ENCODE measurements around the gene NALF2. TPM values are rescaled to one million over a fixed set of nuclear protein-coding genes. Genes with fewer than 3 reads are reported as not detected.
A peak's percentile ranks its signal among the peaks of the same experiment; 100 is the strongest.

The NALF2 gene
- total RNA-seq (not detected), polyA plus RNA-seq (not detected), total RNA-seq (0 to 1.4 (median 0.07) reads per million in 6 experiments)

GRCh38 chrX:69503782-69504625 lies at the start of gene NALF2:
NALF2 (plus strand) TSS chrX:69504326; CDS start chrX:69505283, 957 bp downstream.
- peak in 4 of 10 donors; percentile 7 to 32 (median 18) for DNase-seq
- POLR2A ChIA-PET, result no interaction called here
- Mint-ChIP-seq H3K27ac (no peak within 1 kb of the TSS), H3K4me3 (peak within 1 kb of the TSS; percentile 33 to 62 (median 57)), H3K9me3 (peaks cover 0 to 3% (median 0%) of the 10 kb centered on the region in 9 donors), H3K27me3 (peaks cover 4 to 28% (median 17%) of the 10 kb centered on the region in 5 donors), H3K4me1 (peaks cover 0 to 5% (median 2%) of the 10 kb centered on the region in 4 donors), H3K36me3 (no peaks in the 10 kb centered on the region)
- peak; percentile 39 to 45 for ATAC-seq

GRCh38 chrX:69457756-69458155 lies 46.4 kb upstream of the NALF2 start:
- H3K4me3 Mint-ChIP-seq, result no peak overlapping the region

DNA sequence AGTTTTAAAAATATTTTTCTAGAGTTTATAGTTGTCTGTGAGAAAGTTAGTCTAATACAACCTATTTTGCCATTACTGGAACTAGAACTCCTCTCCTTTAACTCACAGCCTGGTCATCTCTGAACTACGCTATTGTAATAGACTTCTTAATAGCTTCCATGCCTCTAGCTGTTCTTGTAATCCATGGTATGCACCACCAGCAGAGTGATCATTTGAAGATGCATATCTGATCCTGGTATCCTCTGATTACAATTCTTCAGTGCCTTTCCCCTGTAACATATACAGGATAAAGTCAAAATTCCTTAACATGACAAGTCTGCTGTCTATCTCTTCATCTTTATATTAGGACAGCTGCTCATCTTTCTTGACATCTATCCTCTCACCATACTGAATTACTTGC lies 37.6 kb upstream of the NALF2 start:
- POLR2A ChIA-PET, result no interaction called here
- H3K9me3 Mint-ChIP-seq, result peaks cover 0 to 6% (median 0%) of the 10 kb centered on the region in 9 donors
- no peak overlapping the region for H3K4me3 Mint-ChIP-seq
- H3K4me1 Mint-ChIP-seq, result no peaks in the 10 kb centered on the region
- DNase-seq (no peak), ATAC-seq (no peak)
- peaks cover 2 to 17% (median 6%) of the 10 kb centered on the region in 5 donors for H3K27me3 Mint-ChIP-seq
- H3K36me3 Mint-ChIP-seq, result peaks cover 0 to 5% (median 0%) of the 10 kb centered on the region in 3 donors
- H3K27ac Mint-ChIP-seq, result no peak overlapping the region

More at GRCh38 chrX:69457756-69458155, 46.4 kb upstream of the NALF2 start:
- Mint-ChIP-seq H3K27me3 (no peaks in the 10 kb centered on the region), H3K9me3 (peaks cover 0 to 9% (median 6%) of the 10 kb centered on the region in 9 donors), H3K27ac (no peak overlapping the region), H3K36me3 (no peaks in the 10 kb centered on the region), H3K4me1 (no peaks in the 10 kb centered on the region)
- POLR2A ChIA-PET, result no interaction called here
- no peak for DNase-seq
- ATAC-seq, result no peak

- Mint-ChIP-seq H3K9me3 (peaks cover 0 to 2% (median 0%) of the 10 kb centered on the region in 9 donors), H3K27me3 (peaks cover 6 to 29% (median 8%) of the 10 kb centered on the region in 5 donors), H3K36me3 (no peaks in the 10 kb centered on the region), H3K4me3 (no peak overlapping the region), H3K4me1 (no peaks in the 10 kb centered on the region), H3K27ac (no peak overlapping the region)
- DNase-seq (no peak), ATAC-seq (no peak)
- POLR2A ChIA-PET, result no interaction called here
Observed at GRCh38 chrX:69469975-69470374, 34.2 kb upstream of the NALF2 start.

DNA sequence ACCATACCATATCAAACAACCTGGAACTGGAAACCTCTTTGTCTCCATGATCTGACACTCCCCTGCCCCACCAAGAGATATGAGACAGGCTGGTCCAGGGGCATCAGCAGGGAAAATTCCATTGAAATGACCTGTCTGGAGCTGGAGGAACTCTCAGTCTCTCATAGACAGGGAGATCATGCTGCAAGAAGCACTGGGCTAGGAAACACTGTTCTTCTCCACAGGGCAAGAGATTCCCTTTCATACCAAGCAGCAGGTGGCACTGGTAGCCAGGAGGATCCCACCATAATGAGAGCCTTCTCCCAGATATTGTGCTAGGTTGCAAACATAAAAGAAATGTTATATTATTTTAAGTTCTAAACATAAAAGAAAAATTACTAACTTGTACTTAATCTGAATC lies 14.5 kb upstream of the NALF2 start:
- ATAC-seq (no peak), DNase-seq (no peak)
- Mint-ChIP-seq H3K27ac (no peak overlapping the region), H3K36me3 (no peaks in the 10 kb centered on the region), H3K27me3 (peaks cover 3 to 17% (median 11%) of the 10 kb centered on the region in 5 donors), H3K4me3 (no peak overlapping the region), H3K4me1 (peaks cover 0 to 1% (median 0%) of the 10 kb centered on the region in 4 donors), H3K9me3 (peaks cover 0 to 6% (median 0%) of the 10 kb centered on the region in 9 donors)
- POLR2A ChIA-PET, result no interaction called here

DNA sequence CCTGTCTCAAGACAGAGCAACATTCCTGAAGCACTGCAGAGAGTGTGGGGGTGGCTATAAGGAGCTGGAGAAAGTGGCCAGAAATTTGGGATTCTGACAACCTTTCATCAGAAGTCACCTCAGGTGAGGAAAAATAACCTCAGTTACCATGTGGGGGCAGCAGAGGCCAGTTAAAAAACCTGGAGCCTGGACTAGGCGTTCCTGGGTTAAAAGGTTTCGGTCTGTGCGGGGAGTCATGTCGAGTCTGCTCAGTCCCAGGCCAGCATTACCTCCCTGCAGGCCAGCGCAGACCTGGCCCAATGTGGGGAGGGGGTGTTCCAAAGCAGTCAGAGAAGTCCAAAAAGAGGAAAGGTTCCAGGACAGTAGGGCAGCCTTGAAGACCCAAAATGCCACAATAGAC lies 10.9 kb upstream of the NALF2 start:
- no peak overlapping the region for H3K27ac Mint-ChIP-seq
- ATAC-seq, result no peak
- POLR2A ChIA-PET, result no interaction called here
- peaks cover 2 to 18% (median 15%) of the 10 kb centered on the region in 5 donors for H3K27me3 Mint-ChIP-seq
- H3K9me3 Mint-ChIP-seq, result peaks cover 0 to 6% (median 0%) of the 10 kb centered on the region in 9 donors
- no peaks in the 10 kb centered on the region for H3K36me3 Mint-ChIP-seq
- no peak overlapping the region for H3K4me3 Mint-ChIP-seq
- DNase-seq, result peak in 4 of 10 donors; percentile 5 to 15 (median 13)
- peaks cover 0 to 1% (median 0%) of the 10 kb centered on the region in 4 donors for H3K4me1 Mint-ChIP-seq

DNA sequence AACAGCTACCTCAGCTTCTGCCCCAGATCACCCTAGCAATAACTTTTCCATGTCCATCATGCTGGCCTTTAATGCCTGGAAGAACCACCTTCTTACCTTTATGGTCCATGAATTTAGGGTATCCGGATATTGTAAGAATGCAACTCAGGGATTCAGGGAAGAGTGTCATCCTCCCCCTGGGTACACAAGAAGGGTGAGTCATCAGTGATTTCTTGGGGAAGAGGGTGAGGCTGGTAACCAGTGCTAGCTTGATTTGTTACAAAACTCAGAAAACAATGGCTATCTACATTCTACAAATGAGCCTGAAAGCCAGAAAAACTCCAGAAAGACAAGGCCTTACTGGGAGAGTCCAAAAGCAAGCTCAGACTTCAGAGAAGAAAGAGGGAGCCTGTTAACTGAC lies 10.4 kb upstream of the NALF2 start:
- ATAC-seq, result no peak
- no peaks in the 10 kb centered on the region for H3K36me3 Mint-ChIP-seq
- peaks cover 0 to 6% (median 0%) of the 10 kb centered on the region in 9 donors for H3K9me3 Mint-ChIP-seq
- peaks cover 0 to 1% (median 0%) of the 10 kb centered on the region in 4 donors for H3K4me1 Mint-ChIP-seq
- no peak for DNase-seq
- peak overlapping the region in 1 of 10 donors; percentile 68 for H3K27ac Mint-ChIP-seq
- POLR2A ChIA-PET, result no interaction called here
- no peak overlapping the region for H3K4me3 Mint-ChIP-seq
- H3K27me3 Mint-ChIP-seq, result peaks cover under 1 to 14% (median 10%) of the 10 kb centered on the region in 5 donors

GRCh38 chrX:69496183-69496582 lies 7.9 kb upstream of the NALF2 start:
- H3K36me3 Mint-ChIP-seq, result no peaks in the 10 kb centered on the region
- no peak for DNase-seq
- ATAC-seq, result no peak
- peaks cover 0 to 3% (median 0%) of the 10 kb centered on the region in 9 donors for H3K9me3 Mint-ChIP-seq
- peaks cover 0 to 13% (median 9%) of the 10 kb centered on the region in 5 donors for H3K27me3 Mint-ChIP-seq
- H3K4me1 Mint-ChIP-seq, result peaks cover 0 to 1% (median 0%) of the 10 kb centered on the region in 4 donors
- H3K27ac Mint-ChIP-seq, result no peak overlapping the region
- POLR2A ChIA-PET, result no interaction called here
- no peak overlapping the region for H3K4me3 Mint-ChIP-seq

DNA sequence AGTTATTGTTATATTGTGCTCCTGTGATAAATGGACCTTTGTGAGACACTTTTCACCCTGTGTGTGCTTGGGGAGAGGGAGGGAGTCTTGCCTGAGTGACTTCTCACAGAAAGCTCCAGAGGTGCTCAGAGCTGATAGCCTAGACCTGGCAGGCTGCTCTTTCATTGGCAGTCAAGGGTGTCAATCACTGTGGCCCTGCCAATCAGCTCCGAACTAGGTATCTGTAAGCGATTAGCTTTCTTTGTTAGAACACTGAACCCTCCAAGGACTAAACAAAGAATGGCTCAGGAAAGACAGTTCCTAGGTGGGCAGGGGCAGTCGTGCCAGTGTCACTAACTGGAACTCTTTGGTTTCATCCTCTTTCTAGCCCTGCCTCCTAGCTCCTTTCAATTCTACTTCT lies 2.7 kb upstream of the NALF2 start:
- Mint-ChIP-seq H3K9me3 (peaks cover 0 to 3% (median 0%) of the 10 kb centered on the region in 9 donors), H3K27ac (no peak overlapping the region), H3K36me3 (no peaks in the 10 kb centered on the region), H3K4me3 (no peak overlapping the region), H3K27me3 (peaks cover 0 to 15% (median 9%) of the 10 kb centered on the region in 5 donors), H3K4me1 (peaks cover 0 to 5% (median 2%) of the 10 kb centered on the region in 4 donors)
- DNase-seq, result no peak
- POLR2A ChIA-PET, result no interaction called here
- ATAC-seq, result no peak

- no peak overlapping the region for H3K27ac Mint-ChIP-seq
- H3K27me3 Mint-ChIP-seq, result peaks cover 4 to 25% (median 11%) of the 10 kb centered on the region in 5 donors
- POLR2A ChIA-PET, result interaction anchor here (0.6 kb wide), 1 partner anchor 12 kb away, joined by 3 read pairs; no protein-coding TSS in a partner anchor
- ATAC-seq (no peak), DNase-seq (no peak)
- peaks cover 0 to 3% (median 0%) of the 10 kb centered on the region in 9 donors for H3K9me3 Mint-ChIP-seq
- peaks cover 0 to 5% (median 2%) of the 10 kb centered on the region in 4 donors for H3K4me1 Mint-ChIP-seq
- H3K4me3 Mint-ChIP-seq, result peak overlapping the region in 2 of 10 donors; percentile 43 to 53
- H3K36me3 Mint-ChIP-seq, result no peaks in the 10 kb centered on the region
Observed at GRCh38 chrX:69503228-69503781, 821 bp upstream of the NALF2 start.

DNA sequence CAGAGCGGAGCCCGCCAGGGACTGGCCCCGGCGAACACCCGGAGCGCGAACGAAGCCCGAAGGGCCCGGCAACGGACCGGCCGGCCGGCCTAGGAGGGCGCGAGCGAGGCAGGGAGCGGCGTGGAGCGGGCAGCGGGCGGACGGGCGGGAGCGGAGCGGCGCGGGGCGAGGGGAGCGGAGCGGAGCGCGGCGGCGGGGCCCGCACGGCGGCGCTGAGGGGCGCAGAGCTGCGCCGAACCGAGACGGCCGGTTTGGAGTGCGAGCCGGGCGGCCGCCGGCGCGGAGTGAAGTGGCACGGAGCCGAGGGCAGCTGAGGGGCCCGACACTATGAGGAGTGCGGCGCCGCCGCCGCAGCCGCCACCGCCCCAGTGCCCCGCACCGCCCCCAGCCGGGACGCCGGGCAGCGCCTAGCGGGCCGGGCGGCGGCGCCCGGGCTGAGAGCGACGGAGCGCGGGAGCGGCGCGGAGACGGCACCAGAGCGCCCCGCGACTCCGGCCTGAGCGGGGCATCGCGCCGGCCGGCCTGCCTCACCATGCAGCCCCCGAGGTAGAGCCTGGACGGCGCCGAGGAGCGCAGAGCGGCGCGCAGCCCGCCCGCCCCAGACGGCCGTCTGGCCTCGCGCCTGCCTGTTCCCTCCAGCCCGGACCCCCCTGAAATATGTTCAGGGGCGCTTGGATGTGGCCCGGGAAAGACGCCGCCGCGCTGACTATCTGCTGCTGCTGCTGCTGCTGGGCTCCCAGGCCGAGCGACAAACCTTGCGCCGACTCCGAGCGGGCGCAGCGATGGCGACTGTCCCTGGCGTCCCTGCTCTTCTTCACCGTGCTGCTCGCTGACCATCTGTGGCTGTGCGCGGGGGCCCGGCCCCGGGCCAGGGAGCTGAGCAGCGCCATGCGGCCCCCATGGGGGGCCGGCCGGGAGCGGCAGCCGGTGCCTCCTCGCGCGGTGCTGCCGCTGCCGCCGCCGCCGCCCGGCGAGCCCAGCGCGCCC lies 793 bp downstream of the NALF2 start:
- no peak for ATAC-seq
- no peaks in the 10 kb centered on the region for H3K36me3 Mint-ChIP-seq
- POLR2A ChIA-PET, result no interaction called here
- H3K27ac Mint-ChIP-seq, result no peak overlapping the region
- H3K4me1 Mint-ChIP-seq, result peaks cover 0 to 5% (median 2%) of the 10 kb centered on the region in 4 donors
- H3K27me3 Mint-ChIP-seq, result peaks cover 4 to 31% (median 14%) of the 10 kb centered on the region in 5 donors
- no peak for DNase-seq
- H3K9me3 Mint-ChIP-seq, result peaks cover 0 to 3% (median 0%) of the 10 kb centered on the region in 9 donors
- peak overlapping the region in 4 of 10 donors; percentile 48 to 62 (median 50) for H3K4me3 Mint-ChIP-seq
